Ovary (tissue), 9 donors: ENCODE results near the gene KRT2. TPM values are rescaled to one million over a fixed set of nuclear protein-coding genes. Genes with fewer than 3 reads are reported as not detected.

Experiments
- DNase-seq, 5 donors: peaks; one replicate each; pipeline ENCODE4 v3.0.0-alpha.2; 2019 to 2020
- H3K27ac ChIP-seq, 2 donors: fragments of 200-600 bp; one replicate each; pipeline versions ENCODE4 v1.5.1 to v1.8.0; 2019 to 2022
- H3K27me3 ChIP-seq: fragments of 200-600 bp; one replicate; pipeline ENCODE4 v1.8.0; 2022
- H3K36me3 ChIP-seq: fragments of 200-600 bp; sonication (generic); one replicate; pipeline ENCODE4 v1.5.1; 2019
- H3K4me1 ChIP-seq: one replicate; pipeline ENCODE4 v1.8.1; 2013; ENCODE audit warnings: mild to moderate bottlenecking, moderate library complexity; ENCODE audit not compliant: insufficient read depth
- H3K4me3 ChIP-seq: fragments of 200-600 bp; sonication (generic); one replicate; pipeline ENCODE4 v1.5.1; 2017
- H3K9me3 ChIP-seq, 2 donors: fragments of 200-600 bp in 1 of 2; sonication (generic) in 1 of 2; one replicate each; pipeline versions ENCODE4 v1.5.1 to v1.8.1; 2013 to 2019; ENCODE audit warnings: mild to moderate bottlenecking in 1 of 2, moderate library complexity in 1 of 2
- EP300 ChIP-seq: sonication (generic); formaldehyde crosslinking; IDR thresholded peaks from one replicate; pipeline ENCODE4 v1.6.1; 2017; ENCODE audit warnings: antibody characterized with exemption
- POLR2A ChIP-seq: fragments of 450-650 bp; IDR thresholded peaks from one replicate; pipeline ENCODE4 v1.6.1; 2017; ENCODE audit warnings: antibody characterized with exemption, mild to moderate bottlenecking, moderate library complexity
- WGBS, 3 donors: extraction: QIAGEN DNeasy Blood & Tissue Kit in 1 of 3; methylation state at CpG; one replicate each; pipeline versions ENCODE4 v1.1.5 to v1.1.7; 2013 to 2017; 5-methylcytosine and 5-hydroxymethylcytosine counted together
- intact Hi-C, 4 donors: fragments of 100-400 bp; cut with DNase I; formaldehyde crosslinking; loops; one replicate each; pipeline versions ENCODE4 v1.11.0 to v1.15.1; 2022 to 2023
- polyA plus RNA-seq, 2 donors: library from polyadenylated mRNA; stranded (reverse); fragments of 200-250 nt in 1 of 2; fragments of 350-450 nt in 1 of 2; fragmentation: Illumina TruSeq in 1 of 2; extraction: RNeasy Lipid Tissue Mini Kit (QIAGEN cat#74804) in 1 of 2; gene quantifications; one replicate each; pipeline ENCODE4 v1.2.3, GENCODE V29; 2013 to 2014
- total RNA-seq, 7 donors: library from RNA; depleted of rRNA in 2 of 7; stranded (reverse); fragments of >200 nt in 2 of 7; fragmentation: NEBNext Ultra II Directional in 3 of 7; extraction: Animal tissue kit (Norgen Biotek cat#: 25700) in 3 of 7; gene quantifications; one replicate each; pipeline versions ENCODE4 v1.1.0 to v1.2.4, GENCODE V29; 2016 to 2023
- TF ChIP-seq, protein P1 (sequence below), 3 donors: fragments of 450-650 bp in 2 of 3; fragments of 200-600 bp in 1 of 3; IDR thresholded peaks; one replicate each; pipeline versions ENCODE4 v1.5.1 to v1.8.0; 2016 to 2022; ENCODE audit warnings: antibody characterized with exemption in 3 of 3, mild to moderate bottlenecking in 1 of 3
- donor health status: DM: no; HTN: no; CAD: no; lungs with moderate emphysema.
- donor health status: DM: no; HTN: no; CAD: no.
- donor health status: Bipolar disorder and iron deficiency.
- donor health status: DM: yes; HTN: yes; CAD: no.
- donor health status: DM: no; HTN: no; CAD: no.
- donor health status: DM: yes; HTN: yes; CAD: no.

Gene KRT2
- total and polyA plus RNA-seq, 9 donors, result not detected

DNA sequence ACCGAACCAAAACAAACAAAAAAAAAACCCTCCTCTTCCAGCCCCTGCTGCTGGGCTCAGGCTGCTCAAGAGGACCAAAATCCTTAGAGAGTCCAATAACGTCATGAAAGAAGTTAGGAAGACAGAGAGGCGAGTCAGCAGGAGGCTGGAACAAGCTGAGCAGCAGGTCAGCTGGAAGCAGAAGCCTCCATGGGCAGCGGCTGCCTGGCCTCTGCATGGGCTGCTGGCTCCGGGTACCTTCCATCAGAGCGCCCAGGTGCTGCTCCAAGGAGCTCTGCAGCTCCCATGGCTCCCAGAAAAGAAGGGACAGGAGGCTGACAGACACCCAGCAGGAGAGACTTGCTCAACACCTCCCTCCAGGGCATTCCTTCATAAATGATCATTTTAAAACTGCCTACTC lies 3.2 kb upstream of the KRT2 start:
- intact Hi-C loops, result no loop called here
- H3K27ac ChIP-seq, result no peak overlapping the region
- TF ChIP-seq, protein P1, sequence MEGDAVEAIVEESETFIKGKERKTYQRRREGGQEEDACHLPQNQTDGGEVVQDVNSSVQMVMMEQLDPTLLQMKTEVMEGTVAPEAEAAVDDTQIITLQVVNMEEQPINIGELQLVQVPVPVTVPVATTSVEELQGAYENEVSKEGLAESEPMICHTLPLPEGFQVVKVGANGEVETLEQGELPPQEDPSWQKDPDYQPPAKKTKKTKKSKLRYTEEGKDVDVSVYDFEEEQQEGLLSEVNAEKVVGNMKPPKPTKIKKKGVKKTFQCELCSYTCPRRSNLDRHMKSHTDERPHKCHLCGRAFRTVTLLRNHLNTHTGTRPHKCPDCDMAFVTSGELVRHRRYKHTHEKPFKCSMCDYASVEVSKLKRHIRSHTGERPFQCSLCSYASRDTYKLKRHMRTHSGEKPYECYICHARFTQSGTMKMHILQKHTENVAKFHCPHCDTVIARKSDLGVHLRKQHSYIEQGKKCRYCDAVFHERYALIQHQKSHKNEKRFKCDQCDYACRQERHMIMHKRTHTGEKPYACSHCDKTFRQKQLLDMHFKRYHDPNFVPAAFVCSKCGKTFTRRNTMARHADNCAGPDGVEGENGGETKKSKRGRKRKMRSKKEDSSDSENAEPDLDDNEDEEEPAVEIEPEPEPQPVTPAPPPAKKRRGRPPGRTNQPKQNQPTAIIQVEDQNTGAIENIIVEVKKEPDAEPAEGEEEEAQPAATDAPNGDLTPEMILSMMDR (IDR thresholded peaks at IDR 0.05), result no peak
- TF ChIP-seq EP300 (no peak), POLR2A (no peak)

DNA sequence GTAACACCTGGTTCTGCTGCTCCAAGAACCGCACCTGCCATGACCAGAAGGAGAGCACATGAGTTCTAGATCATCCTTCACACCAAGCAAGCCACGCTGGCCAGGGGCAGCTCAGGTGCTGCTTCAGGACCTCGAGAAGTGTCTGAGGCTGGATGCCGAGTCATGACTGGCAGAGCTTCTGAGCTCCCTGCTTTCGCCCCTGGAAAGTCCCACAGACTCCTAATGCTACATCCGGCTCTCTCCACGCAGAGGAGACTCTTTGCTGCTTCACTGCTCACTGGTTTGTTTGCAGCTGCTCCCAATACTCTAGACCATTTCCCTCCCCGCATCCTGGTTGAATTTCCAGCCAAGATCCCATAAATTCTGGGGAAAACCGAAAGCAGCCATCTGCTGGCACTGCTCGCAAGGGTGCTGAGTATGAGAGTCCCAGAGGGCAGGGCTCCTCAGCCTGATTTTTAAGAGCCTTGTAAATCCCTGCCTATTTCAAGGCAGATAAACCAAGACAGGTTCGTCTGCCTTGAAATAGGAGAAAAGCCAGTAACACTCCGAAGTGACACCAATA lies 1.4 kb downstream of the KRT2 start:
- Histone ChIP-seq H3K4me1 (no peaks in the 10 kb centered on the region), H3K27ac (no peak overlapping the region), H3K27me3 (no peaks in the 10 kb centered on the region), H3K4me3 (no peak overlapping the region), H3K9me3 (no peaks in the 10 kb centered on the region), H3K36me3 (no peaks in the 10 kb centered on the region)
- DNase-seq, result no peak
- WGBS, 3 donors, result 30 to 68% (median 56%) methylated on average over 12 of the region's 12 CpGs
- no peak for TF ChIP-seq EP300
- TF ChIP-seq, protein P1 (IDR thresholded peaks at IDR 0.05), result no peak
- intact Hi-C loops, result no loop called here

More for the DNA sequence above, 3.2 kb upstream of the KRT2 start:
- Histone ChIP-seq H3K36me3 (no peaks in the 10 kb centered on the region), H3K9me3 (no peaks in the 10 kb centered on the region), H3K4me3 (no peak overlapping the region), H3K4me1 (no peaks in the 10 kb centered on the region), H3K27me3 (no peaks in the 10 kb centered on the region)
- DNase-seq, result no peak
- 56 to 63% (median 59%) methylated on average over 6 of the region's 6 CpGs for WGBS, 3 donors

DNA sequence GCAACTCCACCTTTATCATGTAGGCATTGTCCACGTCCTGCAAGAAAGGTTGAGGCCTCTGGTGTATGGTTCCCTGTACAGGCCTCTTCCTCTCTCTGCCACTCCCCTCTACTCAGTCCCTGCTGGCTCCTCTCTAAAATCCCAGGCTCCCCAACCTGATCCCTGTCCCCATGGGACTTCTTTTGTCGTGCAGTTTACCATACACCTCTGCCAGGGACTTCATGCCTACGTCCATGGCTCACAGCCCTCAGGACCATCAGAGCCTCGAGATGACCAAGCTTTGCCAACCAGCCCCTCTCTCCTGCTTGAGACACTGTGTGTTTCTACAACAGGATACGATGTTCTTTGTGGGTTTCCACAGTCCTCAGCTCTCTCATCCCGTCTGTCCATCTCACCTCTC lies 2.9 kb downstream of the KRT2 start:
- TF ChIP-seq POLR2A (no peak), EP300 (no peak)
- DNase-seq, result no peak
- no peaks in the 10 kb centered on the region for H3K36me3 ChIP-seq
- no peak overlapping the region for H3K27ac ChIP-seq
- intact Hi-C loops, result no loop called here
- H3K4me3 ChIP-seq, result no peak overlapping the region
- H3K9me3 ChIP-seq, result no peaks in the 10 kb centered on the region
- no peaks in the 10 kb centered on the region for H3K4me1 ChIP-seq
- no peaks in the 10 kb centered on the region for H3K27me3 ChIP-seq
- WGBS, 3 donors, result 66 to 82% (median 69%) methylated on average over 6 of the region's 6 CpGs

DNA sequence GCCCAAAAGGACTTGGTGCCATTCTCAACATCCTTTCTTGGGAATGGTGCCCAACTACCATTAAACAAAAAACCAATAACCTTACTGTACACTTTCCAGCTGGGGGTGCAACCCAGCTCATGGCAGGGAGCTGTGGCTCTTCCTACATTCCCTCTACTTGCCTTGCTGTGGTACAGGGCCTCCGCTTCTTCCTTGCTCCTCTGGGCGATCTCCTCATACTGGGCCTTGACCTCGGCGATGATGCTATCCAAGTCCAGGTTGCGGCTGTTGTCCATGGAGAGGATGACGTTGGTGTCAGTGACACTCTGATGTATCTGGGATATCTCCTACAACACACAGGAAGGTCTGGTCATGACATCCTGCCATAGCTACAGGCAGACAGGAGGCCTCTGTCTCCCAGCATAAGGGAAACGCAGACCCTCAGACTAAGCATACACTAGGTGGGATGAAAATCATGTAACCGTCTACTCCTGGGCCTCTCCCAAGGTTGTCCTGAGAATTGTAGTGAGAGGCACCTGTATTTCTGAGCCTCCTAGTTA lies 3.9 kb downstream of the KRT2 start:
- H3K27me3 ChIP-seq, result no peaks in the 10 kb centered on the region
- H3K36me3 ChIP-seq, result no peaks in the 10 kb centered on the region
- DNase-seq, result no peak
- no peaks in the 10 kb centered on the region for H3K9me3 ChIP-seq
- TF ChIP-seq, protein P1 (IDR thresholded peaks at IDR 0.05), result no peak
- TF ChIP-seq POLR2A (no peak), EP300 (no peak)
- H3K4me1 ChIP-seq, result no peaks in the 10 kb centered on the region
- intact Hi-C loops, result no loop called here
- no peak overlapping the region for H3K4me3 ChIP-seq
- WGBS, 3 donors, result 90 to 93% (median 91%) methylated on average over 8 of the region's 8 CpGs
- no peak overlapping the region for H3K27ac ChIP-seq

DNA sequence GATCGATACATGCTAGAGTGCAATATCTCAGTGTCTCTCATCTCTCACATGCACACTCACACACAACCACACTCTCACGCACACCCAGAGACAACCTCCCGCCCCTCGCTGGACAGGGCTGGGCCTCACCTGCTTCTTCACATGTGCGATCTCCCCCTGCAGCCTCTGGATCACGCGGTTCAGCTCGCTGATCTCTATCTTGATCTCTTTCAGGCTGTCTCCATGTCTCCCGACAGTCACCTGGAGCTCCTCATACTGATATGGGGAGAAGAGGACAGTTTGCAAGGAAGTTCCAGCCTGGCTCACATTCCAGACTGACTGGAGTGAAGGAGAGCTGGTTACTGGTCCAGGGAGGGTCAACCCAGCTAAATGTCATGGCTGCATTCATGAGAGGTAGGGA lies 4.4 kb downstream of the KRT2 start:
- Histone ChIP-seq H3K27ac (no peak overlapping the region), H3K27me3 (no peaks in the 10 kb centered on the region), H3K36me3 (no peaks in the 10 kb centered on the region), H3K9me3 (no peaks in the 10 kb centered on the region), H3K4me1 (no peaks in the 10 kb centered on the region), H3K4me3 (no peak overlapping the region)
- intact Hi-C loops, result no loop called here
- no peak for DNase-seq
- TF ChIP-seq POLR2A, result no peak
- TF ChIP-seq EP300, result no peak
- TF ChIP-seq, protein P1 (IDR thresholded peaks at IDR 0.05), result no peak
- 78 to 91% (median 82%) methylated on average over 9 of the region's 9 CpGs for WGBS, 3 donors
